Ovary (tissue), 3 donors: ENCODE measurements around the gene TBC1D16.

Experiments
- CTCF ChIP-seq, 3 donors: fragments of 450-650 bp in 2 of 3; fragments of 200-600 bp in 1 of 3; IDR thresholded peaks; one replicate each; pipeline versions ENCODE4 v1.5.1 to v1.8.0; 2016 to 2022; ENCODE audit warnings: antibody characterized with exemption in 3 of 3, mild to moderate bottlenecking in 1 of 3
- EP300 ChIP-seq: sonication (generic); formaldehyde crosslinking; IDR thresholded peaks from one replicate; pipeline ENCODE4 v1.6.1; 2017; ENCODE audit warnings: antibody characterized with exemption
- POLR2A ChIP-seq: fragments of 450-650 bp; IDR thresholded peaks from one replicate; pipeline ENCODE4 v1.6.1; 2017; ENCODE audit warnings: antibody characterized with exemption, mild to moderate bottlenecking, moderate library complexity
- donor health status: DM: no; HTN: no; CAD: no.

- TF ChIP-seq CTCF (IDR thresholded peaks at IDR 0.05) (no peak), POLR2A (no peak), EP300 (no peak)
Measured at GRCh38 chr17:80025796-80026195, 9.9 kb downstream of the TBC1D16 start.
